Measurements from ENCODE around the gene KIF2C. TPM values are rescaled to one million over a fixed set of nuclear protein-coding genes. Genes with fewer than 3 reads are reported as not detected.

Gene KIF2C
- total RNA-seq, 2 experiments from 2014 or later: 0.64 to 0.82 TPM

DNA sequence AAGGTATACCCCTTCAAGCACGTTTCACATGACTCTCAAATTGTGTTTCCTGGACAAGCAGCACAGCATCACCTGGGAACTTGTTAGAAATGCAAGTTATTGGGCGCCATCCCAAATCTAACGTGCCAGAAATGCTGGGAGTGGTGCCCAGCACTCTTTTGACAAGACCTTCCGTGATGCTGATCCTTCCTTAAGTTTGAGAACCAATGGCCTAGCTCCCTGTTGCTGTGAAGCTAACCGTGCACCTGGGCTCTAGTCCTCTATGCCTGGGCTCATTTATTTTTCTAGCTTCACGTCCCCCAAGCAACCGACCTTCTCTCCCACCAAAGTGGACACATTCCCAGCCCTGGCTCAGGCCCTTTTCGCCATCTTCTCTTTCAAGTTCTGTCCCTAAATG lies 44.1 kb downstream of the KIF2C start:
- no peak for DNase-seq
- Histone ChIP-seq H3K27ac (ENCODE audit: low read depth in 1 of 2, low read length in 2 of 2) (no peak overlapping the region), H3K4me1 (ENCODE audit: insufficient read depth, low read length) (peaks cover 35% of the 10 kb centered on the region), H3K9me3 (ENCODE audit: control insufficient read depth in 1 of 2, insufficient read depth in 1 of 2, low read length in 2 of 2) (no peaks in the 10 kb centered on the region), H3K27me3 (ENCODE audit: control insufficient read depth in 1 of 2, insufficient read depth in 2 of 2, low read length in 2 of 2) (no peaks in the 10 kb centered on the region), H3K36me3 (ENCODE audit: insufficient read depth, low read length) (peaks cover 30% of the 10 kb centered on the region), H3K4me3 (ENCODE audit: low read length) (peak overlapping the region; percentile 53)
- Mint-ChIP-seq H3K4me1 (ENCODE audit: low read depth) (peaks cover 36% of the 10 kb centered on the region), H3K27me3 (no peaks in the 10 kb centered on the region), H3K27ac (peak overlapping the region; percentile 29), H3K9me3 (no peaks in the 10 kb centered on the region), H3K36me3 (ENCODE audit: low read depth) (peaks cover 28% of the 10 kb centered on the region), H3K4me3 (peak overlapping the region; percentile 63)
- TF ChIP-seq, protein P1, sequence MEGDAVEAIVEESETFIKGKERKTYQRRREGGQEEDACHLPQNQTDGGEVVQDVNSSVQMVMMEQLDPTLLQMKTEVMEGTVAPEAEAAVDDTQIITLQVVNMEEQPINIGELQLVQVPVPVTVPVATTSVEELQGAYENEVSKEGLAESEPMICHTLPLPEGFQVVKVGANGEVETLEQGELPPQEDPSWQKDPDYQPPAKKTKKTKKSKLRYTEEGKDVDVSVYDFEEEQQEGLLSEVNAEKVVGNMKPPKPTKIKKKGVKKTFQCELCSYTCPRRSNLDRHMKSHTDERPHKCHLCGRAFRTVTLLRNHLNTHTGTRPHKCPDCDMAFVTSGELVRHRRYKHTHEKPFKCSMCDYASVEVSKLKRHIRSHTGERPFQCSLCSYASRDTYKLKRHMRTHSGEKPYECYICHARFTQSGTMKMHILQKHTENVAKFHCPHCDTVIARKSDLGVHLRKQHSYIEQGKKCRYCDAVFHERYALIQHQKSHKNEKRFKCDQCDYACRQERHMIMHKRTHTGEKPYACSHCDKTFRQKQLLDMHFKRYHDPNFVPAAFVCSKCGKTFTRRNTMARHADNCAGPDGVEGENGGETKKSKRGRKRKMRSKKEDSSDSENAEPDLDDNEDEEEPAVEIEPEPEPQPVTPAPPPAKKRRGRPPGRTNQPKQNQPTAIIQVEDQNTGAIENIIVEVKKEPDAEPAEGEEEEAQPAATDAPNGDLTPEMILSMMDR (IDR thresholded peaks at IDR 0.05): no peak
- ChIA-PET POLR2A (interaction anchor here (1.1 to 5.6 kb wide), 8 partner anchors 8 to 556 kb away, joined by 3 to 61 read pairs (median 18); partner anchors contain the start of genes BTBD19, MUTYH, PLK3 and RNU5D-1), CTCF (interaction anchor here (1.1 to 3.6 kb wide), 4 partner anchors 8 to 62 kb away, joined by 3 to 20 read pairs (median 15); partner anchors contain the start of genes PLK3, RNU5D-1 and RPS8)
- intact Hi-C loops (cut with DNase I, micrococcal nuclease): loop anchor here in 1 of 2 experiments (5.0 kb wide), 2 partner anchors 39 to 519 kb away; no protein-coding TSS in a partner anchor
- ATAC-seq (ENCODE audit: poor library complexity): no peak

DNA sequence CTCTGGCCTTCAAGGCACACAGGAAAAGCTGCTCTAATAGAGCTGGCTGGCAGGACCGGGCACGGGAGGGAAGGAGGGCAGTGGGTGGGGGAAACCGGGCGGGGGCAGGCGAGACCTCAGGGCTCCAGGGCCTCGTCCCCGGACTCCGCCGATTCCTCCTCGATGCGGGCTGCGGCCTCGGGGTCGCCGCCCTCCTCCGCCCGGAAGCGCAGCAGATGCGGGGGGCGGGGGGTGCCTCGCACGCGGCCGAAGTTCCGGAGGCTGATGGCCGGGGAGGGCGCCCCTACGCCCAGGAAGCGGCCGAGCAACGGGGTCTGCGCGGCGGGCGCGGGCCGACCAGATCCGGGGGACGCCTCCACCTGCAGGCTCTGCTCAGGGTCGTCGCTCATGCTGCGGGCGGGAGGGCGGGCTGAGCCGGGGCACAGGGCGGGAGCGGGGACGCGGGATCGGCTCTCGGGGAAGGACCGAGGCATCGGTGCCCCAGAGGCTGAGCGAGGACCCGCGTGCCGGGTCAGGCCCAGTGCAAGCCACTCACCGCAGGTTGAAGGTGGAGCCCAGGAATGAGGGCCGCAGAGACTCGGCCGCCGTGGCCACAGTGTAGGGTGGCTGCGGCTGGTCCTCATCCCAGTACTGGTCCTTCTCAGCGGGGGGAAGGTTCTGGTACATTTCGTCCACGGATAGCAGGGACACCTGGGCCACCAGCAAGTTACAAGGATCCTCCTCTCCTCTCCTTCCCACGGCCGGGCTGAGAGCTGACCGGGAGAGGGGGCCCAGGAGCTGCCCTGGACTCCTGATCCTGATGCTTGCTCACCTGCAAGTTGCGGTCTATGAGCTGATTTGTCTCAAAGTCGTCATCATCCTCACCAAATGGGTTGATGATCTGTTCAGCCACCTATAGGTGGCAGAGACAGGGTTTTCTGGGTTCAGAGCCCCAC lies 44.7 kb downstream of the KIF2C start:
- intact Hi-C loops (cut with DNase I, micrococcal nuclease): loop anchor here (5.0 kb wide), 3 partner anchors 38 to 518 kb away; no protein-coding TSS in a partner anchor

DNA sequence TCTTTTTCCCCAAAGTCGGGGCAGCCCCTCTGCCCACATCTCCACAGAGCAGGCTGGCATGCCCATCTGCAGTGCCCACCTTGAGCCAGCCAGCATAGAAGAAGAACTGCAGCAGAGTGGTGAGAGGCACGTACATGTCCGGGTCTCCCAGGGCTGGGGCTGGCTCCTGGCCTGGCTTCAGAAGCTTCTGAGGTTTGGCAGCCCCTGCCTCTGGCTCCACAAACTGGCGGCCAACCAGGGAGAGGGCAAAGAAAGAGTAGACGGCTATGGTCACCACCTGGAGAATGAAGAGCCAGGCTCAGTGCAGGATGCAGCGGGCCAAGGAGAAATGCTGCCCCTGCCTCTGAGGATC lies 45.4 kb downstream of the KIF2C start:
- no peaks in the 10 kb centered on the region for H3K27me3 Mint-ChIP-seq
- no peak for DNase-seq
- peak overlapping the region; percentile 86 for H3K4me3 Mint-ChIP-seq
- TF ChIP-seq, protein P1 (IDR thresholded peaks at IDR 0.05): no peak
- Histone ChIP-seq H3K27me3 (ENCODE audit: control insufficient read depth in 1 of 2, insufficient read depth in 2 of 2, low read length in 2 of 2) (no peaks in the 10 kb centered on the region), H3K27ac (ENCODE audit: low read depth in 1 of 2, low read length in 2 of 2) (no peak overlapping the region), H3K4me1 (ENCODE audit: insufficient read depth, low read length) (peaks cover 35% of the 10 kb centered on the region), H3K9me3 (ENCODE audit: control insufficient read depth in 1 of 2, insufficient read depth in 1 of 2, low read length in 2 of 2) (no peaks in the 10 kb centered on the region), H3K36me3 (ENCODE audit: insufficient read depth, low read length) (peaks cover 18% of the 10 kb centered on the region), H3K4me3 (ENCODE audit: low read length) (no peak overlapping the region)
- POLR2A ChIA-PET: interaction anchor here (1.3 to 5.6 kb wide), 11 partner anchors 9 to 555 kb away, joined by 3 to 61 read pairs (median 9); partner anchors contain the start of genes BTBD19, DYNLT4, HECTD3 and MUTYH
- no peak for ATAC-seq (ENCODE audit: poor library complexity)
- peaks cover 31% of the 10 kb centered on the region for H3K4me1 Mint-ChIP-seq (ENCODE audit: low read depth)
- peaks cover 17% of the 10 kb centered on the region for H3K36me3 Mint-ChIP-seq (ENCODE audit: low read depth)
- H3K27ac Mint-ChIP-seq: peak overlapping the region; percentile 53
- no peaks in the 10 kb centered on the region for H3K9me3 Mint-ChIP-seq
- CTCF ChIA-PET: interaction anchor here (0.6 to 3.6 kb wide), 9 partner anchors 8 to 226 kb away, joined by 3 to 20 read pairs (median 5); partner anchors contain the start of genes EIF2B3, HECTD3, PLK3 and RNU5D-1
- intact Hi-C loops (cut with DNase I, micrococcal nuclease): loop anchor here in 1 of 2 experiments (5.0 kb wide), 3 partner anchors 37 to 517 kb away; no protein-coding TSS in a partner anchor

More for the DNA sequence above, 44.7 kb downstream of the KIF2C start:
- Histone ChIP-seq H3K27ac (ENCODE audit: low read depth in 1 of 2, low read length in 2 of 2) (no peak overlapping the region), H3K4me3 (ENCODE audit: low read length) (peak overlapping the region; percentile 53), H3K36me3 (ENCODE audit: insufficient read depth, low read length) (peaks cover 24% of the 10 kb centered on the region), H3K9me3 (ENCODE audit: control insufficient read depth in 1 of 2, insufficient read depth in 1 of 2, low read length in 2 of 2) (no peaks in the 10 kb centered on the region), H3K27me3 (ENCODE audit: control insufficient read depth in 1 of 2, insufficient read depth in 2 of 2, low read length in 2 of 2) (no peaks in the 10 kb centered on the region), H3K4me1 (ENCODE audit: insufficient read depth, low read length) (peaks cover 35% of the 10 kb centered on the region)
- Mint-ChIP-seq H3K4me1 (ENCODE audit: low read depth) (peaks cover 31% of the 10 kb centered on the region), H3K27ac (peak overlapping the region; percentile 53), H3K9me3 (no peaks in the 10 kb centered on the region), H3K4me3 (peak overlapping the region; percentile 86), H3K27me3 (no peaks in the 10 kb centered on the region), H3K36me3 (ENCODE audit: low read depth) (peaks cover 22% of the 10 kb centered on the region)
- POLR2A ChIA-PET: interaction anchor here (1.1 to 5.6 kb wide), 12 partner anchors 8 to 555 kb away, joined by 3 to 61 read pairs (median 8); partner anchors contain the start of genes BTBD19, HECTD3, MUTYH and PLK3
- TF ChIP-seq, protein P1 (IDR thresholded peaks at IDR 0.05): peak; percentile 37
- peak; percentile 43 for ATAC-seq (ENCODE audit: poor library complexity)
- peak in 5 of 14 experiments; percentile 12 to 66 (median 53) for DNase-seq
- CTCF ChIA-PET: interaction anchor here (0.6 to 3.6 kb wide), 9 partner anchors 9 to 227 kb away, joined by 3 to 20 read pairs (median 5); partner anchors contain the start of genes EIF2B3, HECTD3, PLK3 and RNU5D-1
